Measurements from ENCODE around the gene THEM4. TPM values are rescaled to one million over a fixed set of nuclear protein-coding genes. Genes with fewer than 3 reads are reported as not detected.
A peak's percentile ranks its signal among the peaks of the same experiment; 100 is the strongest.

THEM4 gene
- total and polyA plus RNA-seq, 10 donors = 10.1 to 46.3 (median 15.5) TPM

- H3K4me3 ChIP-seq = no peak overlapping the region
- H3K27me3 ChIP-seq (replicated peaks in 1 of 7) = peaks cover 0 to 23% (median 0%) of the 10 kb centered on the region in 7 donors
- H3K9me3 ChIP-seq = no peaks in the 10 kb centered on the region
- WGBS, 5 donors = 42 to 56% (median 49%) methylated on average over 6 of the region's 6 CpGs
- H3K27ac ChIP-seq = peak overlapping the region in 3 of 8 donors; percentile 8 to 65 (median 36)
- H3K4me1 ChIP-seq = peaks cover 6 to 52% (median 29%) of the 10 kb centered on the region in 6 donors
- no peaks in the 10 kb centered on the region for H3K36me3 ChIP-seq
- no peak for DNase-seq
- intact Hi-C loops (cut with DNase I; ENCODE audit: low total_unique reads) = loop anchor here (10.0 kb wide), 1 partner anchor 235 kb away; no protein-coding TSS in a partner anchor
- TF ChIP-seq, protein P1, sequence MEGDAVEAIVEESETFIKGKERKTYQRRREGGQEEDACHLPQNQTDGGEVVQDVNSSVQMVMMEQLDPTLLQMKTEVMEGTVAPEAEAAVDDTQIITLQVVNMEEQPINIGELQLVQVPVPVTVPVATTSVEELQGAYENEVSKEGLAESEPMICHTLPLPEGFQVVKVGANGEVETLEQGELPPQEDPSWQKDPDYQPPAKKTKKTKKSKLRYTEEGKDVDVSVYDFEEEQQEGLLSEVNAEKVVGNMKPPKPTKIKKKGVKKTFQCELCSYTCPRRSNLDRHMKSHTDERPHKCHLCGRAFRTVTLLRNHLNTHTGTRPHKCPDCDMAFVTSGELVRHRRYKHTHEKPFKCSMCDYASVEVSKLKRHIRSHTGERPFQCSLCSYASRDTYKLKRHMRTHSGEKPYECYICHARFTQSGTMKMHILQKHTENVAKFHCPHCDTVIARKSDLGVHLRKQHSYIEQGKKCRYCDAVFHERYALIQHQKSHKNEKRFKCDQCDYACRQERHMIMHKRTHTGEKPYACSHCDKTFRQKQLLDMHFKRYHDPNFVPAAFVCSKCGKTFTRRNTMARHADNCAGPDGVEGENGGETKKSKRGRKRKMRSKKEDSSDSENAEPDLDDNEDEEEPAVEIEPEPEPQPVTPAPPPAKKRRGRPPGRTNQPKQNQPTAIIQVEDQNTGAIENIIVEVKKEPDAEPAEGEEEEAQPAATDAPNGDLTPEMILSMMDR (IDR thresholded peaks at IDR 0.05 in 8 of 11, conservative IDR thresholded peaks at IDR 0.05 in 3 of 11) = no peak
- TF ChIP-seq POLR2AphosphoS5 (IDR thresholded peaks at IDR 0.05) (no peak), POLR2A (IDR thresholded peaks at IDR 0.05) (no peak)
Measured at GRCh38 chr1:151830055-151830454, 79.3 kb downstream of the THEM4 start.

- TF ChIP-seq, protein P1 (IDR thresholded peaks at IDR 0.05 in 8 of 11, conservative IDR thresholded peaks at IDR 0.05 in 3 of 11) = no peak
- TF ChIP-seq POLR2AphosphoS5 (IDR thresholded peaks at IDR 0.05) (no peak), POLR2A (IDR thresholded peaks at IDR 0.05) (no peak)
- Histone ChIP-seq H3K27ac (peak overlapping the region in 3 of 8 donors; percentile 8 to 65 (median 36)), H3K36me3 (no peaks in the 10 kb centered on the region), H3K9me3 (no peaks in the 10 kb centered on the region), H3K27me3 (replicated peaks in 1 of 7) (peaks cover 0 to 23% (median 0%) of the 10 kb centered on the region in 7 donors), H3K4me3 (no peak overlapping the region), H3K4me1 (peaks cover 6 to 52% (median 29%) of the 10 kb centered on the region in 6 donors)
- WGBS, 5 donors = 27 to 39% (median 32%) methylated on average over 4 of the region's 4 CpGs
- intact Hi-C loops (cut with DNase I; ENCODE audit: low total_unique reads) = loop anchor here (10.0 kb wide), 1 partner anchor 235 kb away; no protein-coding TSS in a partner anchor
- no peak for DNase-seq
Measured at GRCh38 chr1:151829352-151830046, 79.8 kb downstream of the THEM4 start.

DNA sequence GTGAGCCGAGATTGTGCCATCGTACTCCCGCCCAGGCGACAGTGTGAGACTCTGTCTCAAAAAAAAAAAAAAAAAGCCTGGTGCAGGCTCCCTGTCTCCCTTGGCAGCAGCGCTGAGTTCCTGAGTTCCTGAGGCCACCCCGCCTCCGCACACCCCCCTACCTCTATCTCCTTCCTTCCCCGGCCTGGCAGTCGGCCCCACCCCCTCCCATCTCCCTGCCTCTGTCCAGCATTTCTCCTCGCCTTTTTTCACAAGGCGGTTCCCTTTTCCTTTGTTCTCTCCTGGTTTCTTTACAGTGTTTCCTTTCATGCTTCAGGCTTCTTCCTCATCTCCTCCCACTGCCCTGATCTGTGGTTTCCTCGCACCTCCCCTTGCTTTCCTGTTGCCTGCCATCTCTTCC is 80.4 kb downstream of the THEM4 start:
- peaks cover 6 to 48% (median 27%) of the 10 kb centered on the region in 6 donors for H3K4me1 ChIP-seq
- no peak for TF ChIP-seq POLR2AphosphoS5 (IDR thresholded peaks at IDR 0.05)
- TF ChIP-seq POLR2A (IDR thresholded peaks at IDR 0.05) = no peak
- TF ChIP-seq, protein P1 (IDR thresholded peaks at IDR 0.05 in 8 of 11, conservative IDR thresholded peaks at IDR 0.05 in 3 of 11) = no peak
- peaks cover 0 to 23% (median 0%) of the 10 kb centered on the region in 7 donors for H3K27me3 ChIP-seq (replicated peaks in 1 of 7)
- intact Hi-C loops (cut with DNase I; ENCODE audit: low total_unique reads) = no loop called here
- no peaks in the 10 kb centered on the region for H3K36me3 ChIP-seq
- DNase-seq = no peak
- peak overlapping the region in 2 of 8 donors; percentile 8 to 65 for H3K27ac ChIP-seq
- H3K9me3 ChIP-seq = no peaks in the 10 kb centered on the region
- no peak overlapping the region for H3K4me3 ChIP-seq
- 3 to 9% (median 5%) methylated on average over 11 to 12 of the region's 12 CpGs for WGBS, 5 donors

- no peak for TF ChIP-seq POLR2A (IDR thresholded peaks at IDR 0.05)
- TF ChIP-seq, protein P1 (IDR thresholded peaks at IDR 0.05 in 8 of 11, conservative IDR thresholded peaks at IDR 0.05 in 3 of 11) = no peak
- TF ChIP-seq POLR2AphosphoS5 (IDR thresholded peaks at IDR 0.05) = no peak
- WGBS, 5 donors = 17 to 30% (median 21%) methylated on average over 7 to 9 of the region's 9 CpGs
- H3K27ac ChIP-seq = peak overlapping the region in 2 of 8 donors; percentile 42 to 45
Measured at GRCh38 chr1:151827853-151828252, 81.5 kb downstream of the THEM4 start.

More at GRCh38 chr1:151827853-151828252, 81.5 kb downstream of the THEM4 start:
- Histone ChIP-seq H3K27me3 (replicated peaks in 1 of 7) (peaks cover 0 to 27% (median 0%) of the 10 kb centered on the region in 7 donors), H3K9me3 (no peaks in the 10 kb centered on the region), H3K36me3 (no peaks in the 10 kb centered on the region), H3K4me3 (no peak overlapping the region), H3K4me1 (peaks cover 6 to 43% (median 27%) of the 10 kb centered on the region in 6 donors)
- intact Hi-C loops (cut with DNase I; ENCODE audit: low total_unique reads) = no loop called here
- DNase-seq = no peak
